ENCODE measurements around the gene PRR9.
"Not testable (repeated sequence)": the region's sequence is repeated elsewhere in the genome, so short reads cannot be mapped to it uniquely, and the experiment has no call there.

Gene PRR9

GRCh38 chr1:153220606-153221303 is 3.4 kb downstream of the PRR9 start:
- no peak for DNase-seq
- no peak overlapping the region for H3K27ac ChIP-seq
- no peaks in the 10 kb centered on the region for H3K27me3 ChIP-seq (replicated peaks)
- no peak overlapping the region for H3K4me3 ChIP-seq (ENCODE audit: low read depth, low read length)
- H3K36me3 ChIP-seq (replicated peaks): no peaks in the 10 kb centered on the region
- in situ Hi-C loops (cut with HindIII; ENCODE audit: low pct_ligation_motif_present, low sequenced_read_pairs): no loop called here
- TF ChIP-seq CTCF (IDR thresholded peaks at IDR 0.05; ENCODE audit: low read depth, low read length, missing control alignments): no peak

- TF ChIP-seq CTCF (IDR thresholded peaks at IDR 0.05; ENCODE audit: low read depth, low read length, missing control alignments): peak; percentile 73
- H3K4me3 ChIP-seq (ENCODE audit: low read depth, low read length); H3K27me3 ChIP-seq (replicated peaks); H3K36me3 ChIP-seq (replicated peaks); H3K27ac ChIP-seq; in situ Hi-C loops (cut with HindIII; ENCODE audit: low pct_ligation_motif_present, low sequenced_read_pairs): not testable (repeated sequence)
- DNase-seq: peak; percentile 60
These were observed 5.9 kb downstream of the PRR9 start for GRCh38 chr1:153223040-153223891.

- Histone ChIP-seq H3K27me3 (replicated peaks) (no peaks in the 10 kb centered on the region), H3K27ac (no peak overlapping the region), H3K4me3 (ENCODE audit: low read depth, low read length) (no peak overlapping the region), H3K36me3 (replicated peaks) (no peaks in the 10 kb centered on the region)
- no peak for TF ChIP-seq CTCF (IDR thresholded peaks at IDR 0.05; ENCODE audit: low read depth, low read length, missing control alignments)
- in situ Hi-C loops (cut with HindIII; ENCODE audit: low pct_ligation_motif_present, low sequenced_read_pairs): no loop called here
- no peak for DNase-seq
These were observed 10.4 kb downstream of the PRR9 start for GRCh38 chr1:153227810-153228209.

- in situ Hi-C loops (cut with HindIII; ENCODE audit: low pct_ligation_motif_present, low sequenced_read_pairs): no loop called here
- no peak for DNase-seq
These were observed 11.1 kb downstream of the PRR9 start for GRCh38 chr1:153228491-153228890.

GRCh38 chr1:153229076-153229829 is 11.9 kb downstream of the PRR9 start:
- H3K36me3 ChIP-seq (replicated peaks); H3K27me3 ChIP-seq (replicated peaks); in situ Hi-C loops (cut with HindIII; ENCODE audit: low pct_ligation_motif_present, low sequenced_read_pairs); H3K27ac ChIP-seq; H3K4me3 ChIP-seq (ENCODE audit: low read depth, low read length): not testable (repeated sequence)
- peak; percentile 1 for DNase-seq
- TF ChIP-seq CTCF (IDR thresholded peaks at IDR 0.05; ENCODE audit: low read depth, low read length, missing control alignments): peak; percentile 62

More at GRCh38 chr1:153228491-153228890, 11.1 kb downstream of the PRR9 start:
- Histone ChIP-seq H3K4me3 (ENCODE audit: low read depth, low read length) (no peak overlapping the region), H3K27me3 (replicated peaks) (no peaks in the 10 kb centered on the region), H3K27ac (no peak overlapping the region), H3K36me3 (replicated peaks) (no peaks in the 10 kb centered on the region)
- TF ChIP-seq CTCF (IDR thresholded peaks at IDR 0.05; ENCODE audit: low read depth, low read length, missing control alignments): no peak
